GM19043 (cell line): ENCODE measurements around the gene APOC1.
"Not testable (repeated sequence)": the region's sequence is repeated elsewhere in the genome, so short reads cannot be mapped to it uniquely, and the experiment has no call there.

Experiments
- ATAC-seq: cut with Tn5 transposase; IDR thresholded peaks from one replicate; pipeline ENCODE4 v1.9.1; 2021; ENCODE audit warnings: low read depth; ENCODE audit not compliant: unreplicated experiment

Gene APOC1

DNA sequence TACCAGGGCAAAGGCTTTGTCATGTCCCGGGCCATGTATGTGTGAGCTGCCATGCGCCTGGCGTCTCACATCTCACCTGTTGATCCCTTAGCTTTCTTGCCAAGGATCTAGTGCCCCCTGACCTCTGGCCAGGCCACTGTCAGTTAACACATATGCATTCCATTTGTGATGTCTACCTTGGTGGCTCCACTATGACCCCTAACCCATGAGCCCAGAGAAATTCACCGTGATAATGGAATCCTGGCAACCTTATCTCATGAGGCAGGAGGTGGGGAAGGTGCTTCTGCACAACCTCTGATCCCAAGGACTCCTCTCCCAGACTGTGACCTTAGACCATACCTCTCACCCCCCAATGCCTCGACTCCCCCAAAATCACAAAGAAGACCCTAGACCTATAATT is 26.1 kb upstream of the APOC1 start:
- not testable (repeated sequence) for ATAC-seq

DNA sequence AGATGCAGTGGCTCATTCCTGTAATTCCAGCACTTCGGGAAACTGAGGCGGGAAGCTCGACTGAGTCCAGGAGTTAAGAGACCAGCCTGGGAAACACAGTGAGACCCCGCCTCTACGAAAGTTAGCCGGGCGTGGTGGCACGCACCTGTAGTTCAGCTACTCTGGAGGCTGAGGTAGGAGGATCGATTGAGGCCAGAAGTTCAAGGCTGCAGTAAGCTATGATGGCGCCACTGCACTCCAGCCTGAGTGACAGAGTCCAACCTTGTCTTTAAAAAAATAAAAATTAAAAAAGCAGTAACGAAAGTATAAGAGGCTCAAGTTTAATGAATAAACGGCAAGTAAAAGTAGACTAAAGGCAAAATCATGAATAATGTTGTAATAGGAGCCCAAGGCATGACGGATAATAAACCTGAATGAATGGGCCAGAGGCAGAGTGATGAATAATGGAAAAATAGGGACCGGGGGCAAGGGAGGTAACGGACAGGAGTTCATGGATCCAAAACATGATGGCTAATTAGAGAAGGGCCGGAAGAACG is 24.5 kb upstream of the APOC1 start:
- ATAC-seq: no peak

DNA sequence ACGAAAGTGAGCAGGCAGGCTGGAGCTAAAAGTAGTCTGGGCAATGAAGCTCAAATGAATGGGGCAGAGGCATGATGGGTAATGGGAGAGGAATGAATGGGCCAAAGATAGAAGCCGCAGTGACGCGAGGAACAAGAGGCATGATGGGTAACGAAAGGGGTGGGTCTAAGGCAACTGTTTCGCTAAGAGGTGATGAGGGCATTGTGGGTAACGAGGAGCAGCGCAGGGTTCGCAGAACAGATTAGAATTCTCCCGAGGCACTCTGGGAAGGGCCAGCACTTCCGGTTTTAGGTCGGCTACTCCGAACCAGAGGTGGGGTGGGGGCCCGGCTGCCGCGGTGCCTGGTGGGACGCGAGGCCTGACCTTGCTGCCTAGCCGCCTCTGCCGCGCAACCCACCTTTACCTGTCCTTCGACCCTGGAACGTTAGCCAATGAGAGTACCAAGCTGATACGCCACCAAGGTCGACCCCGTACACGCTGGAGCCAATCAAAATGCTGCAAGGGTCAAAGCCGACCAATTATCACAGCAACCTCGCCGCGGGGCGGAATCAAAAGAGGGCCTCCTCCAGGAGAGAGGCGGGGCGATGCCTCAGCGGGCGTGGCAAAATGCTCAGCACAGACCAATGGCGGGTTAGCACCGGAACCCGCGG is 23.9 kb upstream of the APOC1 start:
- ATAC-seq: peak; percentile 72

- ATAC-seq: peak; percentile 1
These were observed 23.2 kb upstream of the APOC1 start, which contains the start of gene TOMM40 for GRCh38 chr19:44891016-44891882. TOMM40 (plus strand) TSS chr19:44891254; CDS start chr19:44891416, 162 bp downstream.

DNA sequence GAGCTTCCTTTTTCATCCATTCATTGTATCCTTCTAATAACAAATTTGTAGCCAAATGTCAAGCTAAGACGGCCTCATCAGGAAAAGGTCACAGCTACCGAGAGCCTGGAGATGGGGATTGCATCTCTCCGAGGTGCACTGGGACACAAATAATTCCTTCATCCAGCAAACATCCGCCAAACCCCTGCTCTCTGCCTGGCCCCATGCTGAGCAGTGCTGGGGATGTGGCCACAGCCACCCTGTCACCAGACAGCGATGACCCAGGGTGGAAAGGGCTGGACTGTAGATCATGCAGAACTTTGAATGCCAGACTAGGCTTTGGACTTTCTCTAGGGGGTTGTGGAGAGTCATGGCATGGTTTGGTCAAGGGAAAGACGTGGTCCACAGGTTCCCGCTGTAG is 21.5 kb upstream of the APOC1 start:
- no peak for ATAC-seq

GRCh38 chr19:44893332-44894051 is 20.9 kb upstream of the APOC1 start:
- no peak for ATAC-seq

- ATAC-seq: no peak
These were observed 20.4 kb upstream of the APOC1 start for GRCh38 chr19:44894052-44894400.

DNA sequence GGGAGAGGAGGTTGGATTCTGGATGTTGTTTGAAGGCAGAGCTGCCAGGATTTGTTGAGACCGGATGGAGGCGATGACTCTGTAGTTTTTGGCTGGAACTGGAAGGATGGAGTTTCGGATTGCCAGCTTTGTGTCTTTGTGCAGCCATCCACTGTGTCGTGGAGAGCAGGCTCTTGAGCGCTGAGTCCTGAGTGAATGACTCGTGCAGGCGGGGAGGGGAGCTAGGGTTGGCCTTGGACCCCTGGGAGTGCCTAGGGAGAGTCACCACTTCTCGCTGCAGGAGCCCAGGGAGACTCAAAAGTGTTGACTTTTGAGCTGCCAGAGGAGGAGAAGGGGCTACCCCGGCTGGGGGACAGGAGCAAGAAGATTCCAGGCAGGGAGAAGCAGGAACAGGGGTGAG is 19.5 kb upstream of the APOC1 start:
- no peak for ATAC-seq

DNA sequence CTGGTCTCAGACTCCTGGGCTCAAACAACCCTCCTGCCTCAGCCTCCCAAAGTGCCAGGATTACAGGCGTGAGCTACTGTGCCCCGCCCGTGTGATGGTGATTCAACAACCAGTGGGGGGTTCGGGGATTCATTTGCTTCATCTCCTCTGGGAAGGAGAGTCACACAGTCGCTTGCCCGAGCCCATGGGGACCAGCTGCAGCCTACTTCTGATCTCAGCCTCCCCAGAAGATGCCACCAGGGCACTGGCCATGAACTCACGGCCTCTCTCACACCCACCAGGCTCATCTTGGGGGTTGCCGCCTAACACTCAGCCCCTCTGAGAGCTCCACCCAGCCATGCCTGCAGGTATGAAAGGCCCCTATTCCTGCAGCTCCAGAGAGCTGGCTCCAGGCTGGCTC is 16.6 kb upstream of the APOC1 start:
- ATAC-seq: no peak

DNA sequence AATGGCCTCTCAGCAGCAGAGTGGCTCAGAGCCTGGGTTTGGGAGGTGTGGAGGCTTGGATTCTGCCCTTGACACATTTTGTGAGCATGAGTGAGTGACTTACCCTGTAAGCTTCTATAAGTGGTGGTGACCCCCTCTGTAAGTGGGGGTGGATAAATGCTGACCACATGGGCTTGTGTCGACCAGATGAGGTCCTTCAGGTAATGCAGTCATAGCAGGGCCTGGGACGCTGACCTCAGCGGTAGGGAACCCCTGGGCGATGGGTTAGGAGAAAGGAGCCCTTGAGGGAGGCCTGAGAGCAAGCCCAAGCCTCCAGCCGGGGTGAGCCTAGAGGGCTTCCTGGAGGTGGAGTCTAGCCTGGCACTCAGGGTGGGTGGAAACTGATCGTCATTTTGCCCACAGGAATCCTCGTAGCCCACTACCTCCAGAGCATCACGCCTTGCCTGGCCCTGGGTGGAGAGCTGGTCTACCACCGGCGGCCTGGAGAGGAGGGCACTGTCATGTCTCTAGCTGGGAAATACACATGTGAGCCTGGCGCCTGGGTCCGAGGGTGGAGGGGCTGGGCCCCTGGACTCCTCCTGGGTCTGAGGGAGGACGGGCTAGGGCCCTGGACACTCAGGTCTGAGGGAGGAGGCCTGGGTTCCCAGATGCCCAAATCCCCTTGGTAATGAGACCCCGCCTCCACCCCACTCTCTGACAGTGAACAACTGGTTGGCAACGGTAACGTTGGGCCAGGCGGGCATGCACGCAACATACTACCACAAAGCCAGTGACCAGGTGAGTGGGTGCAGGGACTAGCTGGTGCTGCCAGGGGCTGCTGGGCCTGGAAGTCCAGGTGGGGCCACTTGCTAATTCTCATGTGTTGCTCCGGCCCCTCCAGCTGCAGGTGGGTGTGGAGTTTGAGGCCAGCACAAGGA is 13.8 kb upstream of the APOC1 start:
- ATAC-seq: no peak

GRCh38 chr19:44903216-44903601 is 11.2 kb upstream of the APOC1 start:
- no peak for ATAC-seq

GRCh38 chr19:44903602-44904425 is 10.6 kb upstream of the APOC1 start:
- no peak for ATAC-seq

- no peak for ATAC-seq
These were observed 9.9 kb upstream of the APOC1 start for GRCh38 chr19:44904426-44904994.

GRCh38 chr19:44905437-44906160 is 8.8 kb upstream of the APOC1 start, which contains the start of gene APOE:
APOE (plus strand) TSS chr19:44905796; CDS start chr19:44906625, 829 bp downstream.
- ATAC-seq: no peak

GRCh38 chr19:44907613-44908012 is 6.8 kb upstream of the APOC1 start:
- no peak for ATAC-seq

DNA sequence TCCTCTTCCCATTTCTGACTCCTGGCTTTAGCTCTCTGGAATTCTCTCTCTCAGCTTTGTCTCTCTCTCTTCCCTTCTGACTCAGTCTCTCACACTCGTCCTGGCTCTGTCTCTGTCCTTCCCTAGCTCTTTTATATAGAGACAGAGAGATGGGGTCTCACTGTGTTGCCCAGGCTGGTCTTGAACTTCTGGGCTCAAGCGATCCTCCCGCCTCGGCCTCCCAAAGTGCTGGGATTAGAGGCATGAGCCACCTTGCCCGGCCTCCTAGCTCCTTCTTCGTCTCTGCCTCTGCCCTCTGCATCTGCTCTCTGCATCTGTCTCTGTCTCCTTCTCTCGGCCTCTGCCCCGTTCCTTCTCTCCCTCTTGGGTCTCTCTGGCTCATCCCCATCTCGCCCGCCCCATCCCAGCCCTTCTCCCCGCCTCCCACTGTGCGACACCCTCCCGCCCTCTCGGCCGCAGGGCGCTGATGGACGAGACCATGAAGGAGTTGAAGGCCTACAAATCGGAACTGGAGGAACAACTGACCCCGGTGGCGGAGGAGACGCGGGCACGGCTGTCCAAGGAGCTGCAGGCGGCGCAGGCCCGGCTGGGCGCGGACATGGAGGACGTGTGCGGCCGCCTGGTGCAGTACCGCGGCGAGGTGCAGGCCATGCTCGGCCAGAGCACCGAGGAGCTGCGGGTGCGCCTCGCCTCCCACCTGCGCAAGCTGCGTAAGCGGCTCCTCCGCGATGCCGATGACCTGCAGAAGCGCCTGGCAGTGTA is 6.2 kb upstream of the APOC1 start:
- no peak for ATAC-seq

DNA sequence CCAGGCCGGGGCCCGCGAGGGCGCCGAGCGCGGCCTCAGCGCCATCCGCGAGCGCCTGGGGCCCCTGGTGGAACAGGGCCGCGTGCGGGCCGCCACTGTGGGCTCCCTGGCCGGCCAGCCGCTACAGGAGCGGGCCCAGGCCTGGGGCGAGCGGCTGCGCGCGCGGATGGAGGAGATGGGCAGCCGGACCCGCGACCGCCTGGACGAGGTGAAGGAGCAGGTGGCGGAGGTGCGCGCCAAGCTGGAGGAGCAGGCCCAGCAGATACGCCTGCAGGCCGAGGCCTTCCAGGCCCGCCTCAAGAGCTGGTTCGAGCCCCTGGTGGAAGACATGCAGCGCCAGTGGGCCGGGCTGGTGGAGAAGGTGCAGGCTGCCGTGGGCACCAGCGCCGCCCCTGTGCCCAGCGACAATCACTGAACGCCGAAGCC is 5.6 kb upstream of the APOC1 start:
- no peak for ATAC-seq
